Measurements from ENCODE around the gene MTHFR.

The MTHFR gene

DNA sequence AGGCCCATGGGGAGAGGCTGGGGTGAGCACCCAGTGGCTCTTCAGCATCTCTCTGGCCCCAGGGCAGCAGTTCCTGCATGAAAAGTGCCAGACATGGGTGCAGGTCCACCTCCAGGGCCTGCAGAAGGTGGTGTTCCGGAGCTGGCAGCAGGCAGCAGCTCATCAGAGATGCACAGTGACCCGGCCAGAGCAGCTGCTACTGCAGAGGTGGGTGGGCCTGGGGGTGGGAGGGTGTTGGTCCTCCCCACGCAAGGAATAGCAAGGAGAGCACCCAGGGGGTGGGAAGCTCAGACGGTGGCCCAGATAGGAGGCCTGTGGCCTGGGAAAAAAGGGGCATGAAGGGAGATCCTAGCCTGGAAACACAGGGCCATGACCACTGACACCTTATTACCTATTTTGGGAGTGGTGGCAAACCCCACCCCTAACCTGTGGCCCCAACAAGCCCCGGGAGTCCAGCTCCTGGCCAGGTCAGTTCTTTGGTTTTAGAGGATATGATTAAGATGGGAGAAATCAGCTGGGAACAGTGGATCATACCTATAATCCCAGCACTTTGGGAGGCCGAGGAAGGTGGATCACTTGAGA, 23.5 kb downstream of the MTHFR start:
- DNase-seq, result no peak

DNA sequence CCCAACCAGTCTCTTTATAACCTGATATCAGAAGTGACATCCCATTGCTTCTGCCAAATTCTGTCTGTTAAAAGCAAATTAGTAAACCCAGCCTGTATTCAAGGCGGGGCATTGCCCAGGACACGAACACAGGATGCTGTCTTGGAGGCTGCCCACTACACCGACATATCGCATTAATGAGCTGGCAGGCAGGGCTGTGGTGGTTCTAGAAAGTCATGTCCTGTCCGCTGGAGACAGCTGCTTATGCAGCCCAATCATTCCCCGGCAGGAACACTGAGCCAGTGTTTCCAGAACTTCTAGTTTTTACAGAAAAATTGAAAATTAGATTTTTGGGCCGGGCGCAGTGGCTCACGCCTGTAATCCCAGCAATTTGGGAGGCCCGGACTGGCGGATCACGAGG, 24.5 kb downstream of the MTHFR start:
- no peak for DNase-seq

DNA sequence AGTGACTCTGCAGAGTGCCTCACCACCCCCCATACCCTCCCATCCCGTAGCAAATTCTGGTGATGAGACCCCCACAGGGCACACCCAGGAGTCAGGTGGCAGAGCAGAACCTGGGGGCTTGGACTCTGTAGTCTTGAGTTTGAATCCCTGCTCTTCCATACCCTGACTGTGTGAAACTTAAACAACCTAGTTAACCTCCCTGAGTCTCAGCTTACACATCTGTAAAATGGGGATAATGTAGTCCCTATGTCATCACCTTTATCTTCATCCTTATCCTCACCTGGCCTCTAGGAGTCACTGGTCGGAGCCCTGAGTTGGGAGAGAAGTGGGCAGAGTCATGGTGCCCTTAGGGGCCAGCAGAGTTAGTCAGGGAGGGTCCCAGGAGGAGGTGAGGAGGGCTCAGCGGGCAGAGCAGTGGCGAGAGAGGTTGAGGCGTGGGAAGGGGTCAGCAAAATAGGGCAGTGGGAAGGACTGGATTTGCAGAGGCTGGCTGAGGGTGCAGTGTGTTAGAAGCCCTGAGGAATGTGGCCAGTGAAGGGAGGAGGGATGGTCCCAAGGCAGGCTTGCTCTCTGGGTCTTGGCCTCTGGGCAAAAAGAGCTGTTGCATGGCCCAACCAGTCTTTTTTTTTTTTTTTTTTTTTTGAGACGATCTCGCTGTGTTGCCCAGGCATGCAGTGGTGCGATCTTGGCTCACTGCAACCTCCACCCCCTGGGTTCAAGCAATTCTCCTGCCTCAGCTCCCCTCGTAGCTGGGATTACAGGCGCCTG, 25.2 kb downstream of the MTHFR start:
- DNase-seq, result no peak

DNA sequence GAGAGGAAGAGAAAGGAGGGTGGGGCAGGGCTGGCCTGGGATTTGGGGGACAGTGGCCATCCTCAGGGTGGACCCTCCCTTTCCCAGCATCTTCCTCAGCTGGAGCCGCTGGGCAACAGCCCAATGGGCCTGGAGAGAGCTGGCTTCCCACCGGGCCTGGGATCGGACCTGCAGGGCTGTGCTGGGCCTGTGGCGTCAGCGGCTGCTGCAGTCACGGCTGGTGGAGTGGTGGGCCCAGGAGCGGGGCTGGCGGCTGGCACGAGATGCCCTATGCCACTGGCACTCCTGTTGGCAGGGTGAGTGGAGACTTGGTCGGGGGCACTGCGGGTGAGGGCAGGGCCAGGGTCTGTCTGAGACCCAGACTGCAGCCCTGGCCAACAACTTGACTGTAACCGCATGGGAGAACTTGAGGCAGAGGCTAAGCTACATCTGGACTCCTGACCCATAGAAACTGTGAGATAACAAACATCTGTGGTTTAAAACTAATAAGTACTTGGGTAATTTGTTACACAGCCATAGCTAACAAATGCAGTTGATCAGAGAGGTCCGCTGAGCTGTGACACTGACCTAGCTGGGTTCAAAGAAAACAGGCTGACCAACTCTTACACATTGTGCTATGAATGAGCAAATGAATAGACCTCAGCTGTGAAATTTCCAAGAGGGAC, 25.9 kb downstream of the MTHFR start:
- no peak for DNase-seq

DNA sequence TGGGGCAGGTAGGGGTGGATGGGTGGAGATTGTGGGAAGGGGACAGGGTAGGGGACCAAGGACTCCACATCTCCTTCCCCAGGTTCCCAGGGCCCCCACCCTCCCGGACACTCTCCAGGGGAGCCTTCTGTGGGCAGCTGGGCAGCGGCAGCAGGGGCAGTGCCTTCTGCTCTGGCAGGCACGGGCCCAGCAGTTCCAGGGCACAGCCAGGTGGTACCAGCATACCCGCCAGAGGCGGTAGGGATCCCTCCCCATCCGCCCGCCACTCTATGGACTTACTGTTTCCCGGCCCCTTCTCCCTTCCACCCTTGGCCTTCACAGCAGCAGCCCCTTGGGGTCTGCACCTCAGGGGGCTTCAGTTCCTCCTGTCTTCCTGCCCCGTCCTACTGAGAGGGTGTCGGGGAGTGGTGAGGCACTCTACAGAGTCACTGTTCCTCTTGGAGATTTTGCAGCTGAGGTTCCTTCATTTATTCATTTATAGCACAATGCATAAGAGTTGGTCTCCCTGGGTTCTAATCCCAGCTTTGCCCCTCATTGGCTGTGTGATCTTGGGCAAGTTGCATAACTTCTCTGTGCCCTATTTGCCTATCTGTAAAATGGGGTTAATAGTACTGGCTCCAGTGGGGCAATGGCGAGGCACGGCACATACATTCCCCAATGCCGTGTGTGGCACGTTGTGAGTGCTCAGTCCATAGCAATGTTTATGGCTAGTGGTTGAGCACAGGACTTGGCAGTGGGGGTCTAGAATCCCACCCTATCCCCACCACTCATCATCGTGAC, 26.7 kb downstream of the MTHFR start:
- DNase-seq, result no peak

DNA sequence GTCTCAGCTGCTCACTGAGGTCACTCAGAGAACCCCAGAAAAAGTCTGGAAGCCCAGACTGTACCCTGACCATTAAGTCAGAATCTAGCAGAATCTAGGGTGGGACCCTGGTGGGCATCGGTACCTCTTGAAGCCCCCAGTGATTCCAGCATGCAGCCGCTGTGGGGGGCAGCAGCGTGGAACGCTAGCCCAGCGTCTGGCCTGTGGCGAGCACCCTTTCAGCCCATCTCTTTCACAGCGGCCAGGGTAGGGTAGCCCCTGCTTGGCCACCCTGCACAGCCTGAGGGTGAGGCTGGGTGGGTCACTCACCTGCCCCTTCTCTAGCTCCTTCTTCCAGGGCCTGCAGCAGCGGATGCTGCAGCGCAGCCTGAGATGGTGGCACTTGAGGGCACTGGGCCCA, 27.4 kb downstream of the MTHFR start:
- DNase-seq, result no peak

DNA sequence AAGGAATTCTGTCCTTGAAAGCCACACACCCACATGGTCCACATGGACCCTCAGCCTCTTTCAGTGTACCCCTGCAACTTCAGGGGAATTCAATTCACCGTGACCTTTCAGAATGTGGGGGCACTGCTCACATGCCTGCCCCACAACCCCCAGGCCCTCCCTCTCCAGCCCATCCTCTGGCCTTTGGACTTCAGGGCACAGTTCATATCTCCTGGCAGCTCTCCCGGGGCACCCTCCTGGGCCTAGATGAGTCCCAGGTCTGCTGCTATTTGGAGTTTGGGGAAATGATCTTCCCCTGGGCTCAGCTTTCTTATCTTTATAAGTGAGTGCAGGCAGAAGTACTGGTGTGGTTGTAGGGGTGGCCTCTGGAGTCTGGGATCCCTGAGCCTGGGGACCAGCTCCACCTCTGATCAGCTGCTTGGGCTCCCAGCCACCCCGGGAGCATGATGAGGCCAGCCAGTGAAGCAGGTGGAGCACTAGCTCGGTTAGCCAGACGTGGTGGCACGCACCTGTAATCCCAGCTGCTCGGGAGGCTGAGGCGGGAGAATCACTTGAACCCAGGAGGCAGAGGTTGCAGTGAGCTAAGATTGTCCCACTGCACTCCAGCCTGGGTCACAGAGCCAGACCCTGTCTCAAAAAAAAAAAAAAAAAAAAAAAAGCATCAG, 28.0 kb downstream of the MTHFR start:
- no peak for DNase-seq

DNA sequence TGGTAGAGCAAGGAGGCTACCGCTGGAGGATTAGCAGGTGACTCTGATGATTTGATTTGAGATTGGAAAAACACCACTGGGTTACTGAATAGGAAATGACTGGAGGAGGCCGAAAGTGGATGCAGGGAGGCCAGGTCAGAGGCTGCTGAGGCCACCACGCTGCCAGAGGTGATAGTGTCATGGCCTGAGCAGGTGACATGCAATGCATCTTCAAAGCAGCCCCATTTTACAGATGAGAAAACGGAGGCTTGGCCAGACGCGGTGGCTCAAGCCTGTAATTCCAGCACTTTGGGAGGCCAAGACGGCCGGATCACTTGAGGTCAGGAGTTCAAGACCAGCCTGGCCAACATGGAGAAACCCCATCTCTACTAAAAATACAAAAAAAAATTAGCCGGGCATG, 31.0 kb downstream of the MTHFR start:
- no peak for DNase-seq

DNA sequence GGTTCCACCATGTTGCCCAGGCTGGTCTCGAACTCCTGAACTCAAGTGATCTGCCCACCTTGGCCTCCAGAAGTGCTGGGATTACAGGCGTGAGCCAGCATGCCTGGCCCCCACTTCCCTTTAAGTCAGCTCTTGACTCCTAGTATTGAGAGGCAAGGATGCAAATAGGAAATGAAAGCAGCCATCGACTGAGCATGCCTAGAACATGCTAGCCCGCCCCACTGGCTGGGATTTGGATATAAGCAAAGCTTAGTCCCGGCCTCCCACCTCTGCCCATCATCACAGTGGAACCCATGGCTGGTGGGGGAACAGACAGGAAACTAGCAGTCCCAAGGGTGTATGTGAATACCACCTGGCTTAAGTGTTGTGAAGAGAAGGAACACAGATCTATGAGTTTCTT, 33.3 kb downstream of the MTHFR start:
- DNase-seq, result no peak

DNA sequence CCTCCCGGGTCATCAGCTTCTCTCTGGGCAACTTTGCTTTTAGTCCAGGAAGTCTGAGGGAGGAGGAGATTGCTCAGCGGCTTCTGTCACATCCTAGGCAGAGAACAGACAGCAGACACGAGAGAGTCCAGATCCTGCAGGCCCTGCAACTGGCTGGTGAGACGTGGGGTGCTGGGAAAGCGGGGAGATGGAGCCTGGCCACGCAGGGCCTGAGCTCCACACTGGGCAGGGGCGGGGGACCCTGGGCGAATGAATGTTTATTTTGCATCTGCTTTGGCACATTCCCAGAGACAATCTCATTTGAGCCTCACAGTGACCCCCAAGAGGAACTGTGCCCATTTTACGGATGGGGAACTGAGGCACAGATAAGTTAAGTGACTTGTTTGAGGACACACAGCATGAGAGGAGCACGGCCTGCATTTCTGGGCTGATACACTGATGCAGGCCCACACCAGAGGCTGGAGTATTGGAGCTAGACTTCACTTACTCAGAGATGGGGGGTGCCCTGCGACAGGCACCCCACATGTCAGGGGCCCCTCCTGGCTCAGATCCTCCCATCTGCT, 34.2 kb downstream of the MTHFR start:
- DNase-seq, result no peak

DNA sequence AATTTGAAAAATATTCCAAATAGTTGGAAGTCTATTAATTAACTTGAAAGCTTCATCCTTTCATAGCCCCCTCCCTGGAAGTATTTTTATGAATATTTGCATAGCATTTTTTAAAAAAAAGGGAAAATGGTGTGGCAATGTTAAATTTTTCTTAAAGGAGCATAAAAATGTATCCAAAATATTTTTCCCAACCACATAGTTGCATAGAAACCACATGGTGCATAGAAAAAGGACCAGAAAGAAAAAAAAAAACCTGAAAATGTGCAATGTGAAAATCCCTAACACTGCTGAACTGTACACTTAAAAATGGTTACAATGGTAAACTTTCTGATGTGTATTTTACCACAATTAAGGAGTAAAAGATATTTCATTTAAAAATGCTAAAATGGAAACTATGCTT, 35.8 kb downstream of the MTHFR start:
- no peak for DNase-seq

DNA sequence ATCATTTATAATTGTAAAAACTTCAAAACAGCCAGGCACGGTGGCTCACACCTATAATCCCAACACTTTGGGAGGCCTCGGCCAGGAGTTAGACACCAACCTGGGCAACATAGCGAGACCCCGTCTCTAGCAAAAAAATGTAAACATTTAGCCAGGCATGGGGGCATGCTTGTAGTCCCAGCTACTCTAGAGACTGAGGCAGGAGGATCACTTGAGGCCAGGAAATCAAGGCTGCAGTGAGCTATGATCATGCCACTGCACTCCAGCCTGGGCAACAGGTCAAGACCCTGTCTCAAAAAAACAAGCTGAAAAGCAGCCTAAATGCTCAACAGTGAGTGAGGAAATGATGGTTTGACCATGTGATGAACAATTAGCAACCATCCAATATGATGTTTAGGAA, 36.5 kb downstream of the MTHFR start:
- no peak for DNase-seq

DNA sequence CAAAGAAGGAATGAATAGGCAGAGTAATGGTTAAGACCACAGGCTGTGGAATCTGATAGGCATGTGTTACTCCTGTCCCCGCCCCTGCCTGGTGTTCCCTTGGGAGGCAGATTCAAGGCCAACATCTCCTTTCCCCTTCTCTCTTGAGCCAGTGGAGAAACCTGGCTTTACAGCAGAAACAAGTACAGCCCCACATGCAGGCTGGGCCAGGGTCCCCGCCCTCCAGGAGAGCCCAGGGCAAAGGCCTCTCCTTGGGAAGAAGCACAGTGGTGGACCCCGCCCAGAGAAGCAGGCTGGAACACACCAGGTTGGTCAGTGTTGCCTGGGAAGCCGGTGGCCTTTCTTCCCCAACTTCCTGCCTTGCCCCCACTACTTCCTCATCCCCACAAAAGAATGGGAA, 36.9 kb downstream of the MTHFR start:
- DNase-seq, result no peak

DNA sequence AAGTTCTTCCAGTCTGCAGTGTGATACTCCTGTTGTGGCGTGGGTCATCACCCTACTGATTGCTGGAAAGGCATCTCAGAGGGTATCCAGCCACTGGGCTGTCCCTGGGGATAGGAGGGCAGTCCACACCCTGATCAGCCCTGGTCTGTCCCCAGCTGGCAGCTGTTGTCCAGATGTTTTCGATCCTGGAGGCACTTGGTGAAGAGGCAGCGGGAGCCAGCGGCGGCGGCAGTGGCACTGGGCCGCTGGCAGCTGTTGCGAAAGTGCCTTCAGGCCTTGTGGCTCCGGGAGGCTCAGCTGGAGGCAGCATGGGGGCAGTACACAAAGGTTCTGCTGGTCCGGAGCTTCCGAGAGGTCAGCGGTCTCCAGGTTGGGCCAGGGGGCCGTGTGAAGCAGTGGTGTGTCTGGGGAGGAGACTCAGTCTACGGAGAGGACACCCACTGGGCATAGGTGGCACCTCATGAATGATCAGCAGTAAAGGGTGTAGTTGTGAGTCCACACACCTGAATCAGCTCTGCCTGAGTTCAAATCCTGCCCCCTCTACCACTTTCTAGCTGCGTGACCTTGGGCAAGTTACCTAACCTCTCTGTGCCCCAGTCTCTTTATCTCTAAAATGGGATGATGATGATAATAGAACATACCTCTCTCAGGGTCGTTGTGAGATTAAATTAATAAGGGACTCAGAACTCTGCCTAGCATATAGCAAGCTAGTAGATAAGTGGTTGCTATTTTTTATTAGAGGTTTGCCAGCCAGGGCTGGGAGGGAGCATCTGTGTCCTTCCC, 37.7 kb downstream of the MTHFR start:
- DNase-seq, result no peak

DNA sequence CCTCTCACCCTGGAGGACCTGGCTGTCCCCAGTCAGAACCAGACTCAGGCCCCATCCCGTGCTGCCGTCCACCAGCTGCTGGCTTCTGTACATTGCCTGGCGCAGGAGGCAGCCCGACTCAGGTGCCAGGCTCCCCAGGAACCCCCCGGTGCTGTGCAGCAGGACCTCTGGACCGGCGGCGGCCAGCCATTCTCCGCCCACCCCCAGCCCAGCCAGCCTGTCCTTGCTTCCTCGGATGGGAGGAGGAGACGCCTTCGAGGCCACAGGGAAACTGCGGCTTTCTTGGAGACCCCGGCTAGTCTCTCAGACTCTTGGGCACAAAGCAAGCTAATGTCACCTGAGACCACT, 39.4 kb downstream of the MTHFR start:
- DNase-seq, result no peak

DNA sequence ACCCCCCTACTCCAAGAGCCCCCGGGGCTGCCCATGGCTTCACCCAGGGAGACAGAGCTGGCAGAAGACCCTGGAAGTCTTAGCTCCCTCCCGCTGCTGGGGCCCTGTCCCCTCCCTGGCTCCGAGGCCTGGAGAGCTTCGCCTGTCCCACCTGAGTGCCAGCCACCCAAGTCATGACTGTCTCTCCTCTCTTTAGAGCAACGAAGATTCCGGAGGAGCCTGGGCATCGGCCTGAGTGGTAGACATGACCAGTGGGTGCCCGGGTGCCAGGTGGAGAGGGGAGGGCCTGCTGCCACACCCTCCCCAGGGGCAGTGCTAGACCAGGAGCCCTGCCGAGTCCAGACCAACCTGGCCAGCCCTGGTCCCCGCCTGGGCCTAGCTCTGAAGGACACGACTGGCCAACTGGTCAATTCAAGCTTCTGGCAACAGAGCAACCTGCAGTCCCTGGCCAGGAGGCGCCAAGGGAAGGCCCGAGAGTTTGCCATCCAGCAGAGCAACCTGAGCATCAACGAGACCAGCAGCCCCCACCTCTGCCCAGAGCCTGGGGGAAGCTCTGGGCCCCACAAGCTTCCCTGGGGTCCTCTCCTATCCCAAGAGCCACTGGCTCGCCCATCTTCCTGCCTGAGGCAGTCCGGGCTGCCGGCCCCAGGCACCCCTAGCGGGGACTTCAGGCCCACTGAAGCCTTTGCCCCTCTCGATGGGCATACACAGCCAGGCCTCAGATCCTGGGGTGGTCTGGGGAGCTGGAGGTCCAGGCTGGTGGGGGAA, 39.9 kb downstream of the MTHFR start:
- DNase-seq, result no peak

DNA sequence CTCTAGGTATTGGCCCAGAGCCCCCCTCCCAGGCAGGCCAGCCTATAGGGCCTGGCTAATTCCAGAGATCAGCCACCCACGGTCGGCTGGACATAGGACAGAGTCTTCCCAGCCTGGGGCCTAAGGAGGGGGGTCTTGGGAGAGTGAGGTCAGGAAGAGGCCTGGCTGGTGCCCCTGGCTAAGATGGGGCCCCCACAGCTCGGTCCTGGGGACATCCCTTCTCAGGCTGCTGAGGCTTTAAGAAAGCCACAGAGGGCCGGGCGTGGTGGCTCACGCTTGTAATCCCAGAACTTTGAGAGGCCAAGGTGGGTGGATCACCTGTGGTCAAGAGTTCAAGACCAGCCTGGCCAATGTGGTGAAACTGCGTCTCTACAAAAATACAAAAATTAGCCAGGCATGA, 41.2 kb downstream of the MTHFR start:
- no peak for DNase-seq

DNA sequence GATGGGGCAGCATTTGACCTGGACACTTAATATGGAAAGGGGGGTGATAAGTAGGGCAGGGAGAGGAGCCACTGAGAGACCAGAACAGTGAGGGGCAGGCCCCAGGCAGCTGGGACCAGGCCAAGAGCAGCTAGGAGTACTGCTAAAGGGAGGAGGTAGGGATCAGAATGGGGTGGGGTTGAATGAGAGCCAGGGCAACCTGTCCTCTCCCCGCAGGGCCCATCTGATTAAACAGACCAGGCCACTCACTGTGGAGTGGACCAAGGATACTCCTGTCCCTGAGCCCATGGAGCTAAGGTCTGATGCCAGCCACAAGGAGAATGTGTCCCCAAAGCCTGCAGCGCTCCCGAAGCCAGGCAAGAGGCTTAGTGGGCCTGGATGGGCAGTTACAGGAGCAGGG, 41.6 kb downstream of the MTHFR start:
- DNase-seq, result no peak

DNA sequence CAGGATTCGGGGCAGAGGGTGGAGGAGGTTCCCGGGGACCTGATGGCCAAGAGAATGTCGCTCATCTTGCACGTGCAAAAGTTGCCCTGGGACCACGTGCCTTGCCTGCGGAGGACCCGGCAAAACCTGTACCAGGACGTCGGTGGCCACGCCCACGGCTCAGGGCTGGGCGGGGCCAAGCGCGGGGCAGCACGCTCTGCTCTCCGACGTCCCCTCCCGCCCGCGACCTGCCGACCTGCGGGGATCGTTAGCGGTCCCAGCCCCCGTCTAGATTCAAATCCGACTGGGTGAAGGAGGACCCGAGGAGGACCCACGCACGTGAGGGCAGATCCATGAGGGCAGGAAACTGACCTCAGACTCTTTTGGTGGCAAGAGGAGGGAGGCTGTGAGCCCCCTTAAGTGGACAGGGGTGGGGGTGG, 43.8 kb downstream of the MTHFR start, which contains the start of gene C1orf167:
Gene C1orf167 (plus strand): TSS at position 206 of the 419 bp plus-strand sequence. CDS start 2,208 bp downstream, outside the sequence.
- DNase-seq, result no peak

DNA sequence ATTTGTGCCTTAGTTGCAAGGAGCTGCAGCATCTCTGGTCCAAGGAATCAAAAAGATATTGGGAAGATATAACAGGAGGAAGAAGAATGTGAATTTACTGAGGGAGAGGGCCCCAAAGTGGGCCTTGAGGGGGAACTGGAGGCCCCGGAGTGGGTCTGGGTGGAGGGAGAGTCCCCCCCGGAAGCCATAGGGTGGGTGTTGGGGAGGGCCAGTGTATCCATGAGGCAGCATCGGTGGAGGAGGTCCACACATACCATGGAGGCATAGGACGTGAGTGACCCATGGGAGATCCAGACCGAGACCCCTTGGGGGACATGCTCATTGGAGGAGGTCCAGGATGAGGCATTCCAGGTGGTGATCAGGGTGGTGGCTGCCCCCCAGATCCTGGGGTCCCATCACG, 44.5 kb downstream of the MTHFR start:
- DNase-seq, result no peak

DNA sequence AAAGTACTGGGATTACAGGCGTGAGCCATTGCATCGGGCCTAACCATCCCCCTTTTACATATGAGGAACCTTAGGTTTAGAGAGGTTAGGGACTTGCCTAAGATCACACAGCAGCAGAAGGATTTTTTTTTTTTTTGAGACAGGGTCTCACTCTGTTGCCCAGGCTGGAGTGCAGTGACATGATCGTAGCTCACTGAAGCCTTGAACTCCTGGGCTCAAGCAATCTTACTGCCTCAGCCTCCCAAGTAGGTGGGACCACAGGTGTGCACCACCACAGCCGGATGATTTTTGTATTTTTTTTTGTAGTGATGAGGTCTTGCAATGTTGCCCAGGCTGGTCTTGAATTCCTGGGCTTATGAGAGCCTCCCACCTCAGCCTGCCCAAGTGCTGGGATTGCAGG, 46.0 kb downstream of the MTHFR start:
- no peak for DNase-seq
